Stimulated activated CD8-positive, alpha-beta memory T cell treated with anti-CD3 and anti-CD28 coated beads, Interleukin-2, amount 100 ng/mL, for 48 hours (primary cell): ENCODE data around the gene C1S.

Experiments used
- DNase-seq, 2 donors: peaks; one replicate each; pipeline ENCODE4 v3.0.0-alpha.2; 2020; ENCODE audit warnings: low read depth in 2 of 2

The C1S gene

GRCh38 chr12:7075939-7076338 lies 15.4 kb downstream of the C1S start:
- DNase-seq, result no peak

GRCh38 chr12:7076493-7076892 lies 16.0 kb downstream of the C1S start:
- DNase-seq, result no peak

- no peak for DNase-seq
These were observed 17.6 kb downstream of the C1S start for GRCh38 chr12:7078163-7078562.

- no peak for DNase-seq
These were observed 19.3 kb downstream of the C1S start for GRCh38 chr12:7079826-7080125.

- no peak for DNase-seq
These were observed 20.5 kb downstream of the C1S start for GRCh38 chr12:7081037-7081436.

GRCh38 chr12:7083125-7083524 lies 22.6 kb downstream of the C1S start:
- no peak for DNase-seq

- no peak for DNase-seq
These were observed 28.8 kb downstream of the C1S start for GRCh38 chr12:7089196-7089871.

GRCh38 chr12:7090222-7090998 lies 29.9 kb downstream of the C1S start:
- no peak for DNase-seq

GRCh38 chr12:7091171-7091570 lies 30.7 kb downstream of the C1S start:
- no peak for DNase-seq

- DNase-seq, result no peak
These were observed 31.2 kb downstream of the C1S start for GRCh38 chr12:7091660-7092228.

- peak; percentile 36 to 49 for DNase-seq
These were observed 31.9 kb downstream of the C1S start, which contains the start of gene C1R for GRCh38 chr12:7092229-7092985. C1R (minus strand) TSS chr12:7092445; CDS start chr12:7092388, 57 bp downstream.

GRCh38 chr12:7092986-7093460 lies 32.5 kb downstream of the C1S start:
- no peak for DNase-seq

GRCh38 chr12:7093486-7093885 lies 33.0 kb downstream of the C1S start:
- DNase-seq, result no peak

- no peak for DNase-seq
These were observed 33.4 kb downstream of the C1S start for GRCh38 chr12:7093892-7094291.

- DNase-seq, result no peak
These were observed 35.8 kb downstream of the C1S start for GRCh38 chr12:7096006-7096932.

- no peak for DNase-seq
These were observed 36.5 kb downstream of the C1S start for GRCh38 chr12:7096979-7097378.

GRCh38 chr12:7099290-7099996 lies 38.9 kb downstream of the C1S start:
- no peak for DNase-seq

- DNase-seq, result no peak
These were observed 39.7 kb downstream of the C1S start for GRCh38 chr12:7100239-7100638.

- DNase-seq, result no peak
These were observed 40.7 kb downstream of the C1S start for GRCh38 chr12:7101047-7101693.

- DNase-seq, result no peak
These were observed 41.2 kb downstream of the C1S start for GRCh38 chr12:7101694-7102131.
